AG04450 (cell line): ENCODE results near the gene ENTPD1. TPM values are rescaled to one million over a fixed set of nuclear protein-coding genes. Genes with fewer than 3 reads are reported as not detected.
"Not testable (repeated sequence)": the region's sequence is repeated elsewhere in the genome, so short reads cannot be mapped to it uniquely, and the experiment has no call there.

Experiments
- CTCF ChIA-PET: fragments of 300-600, 350-600 bp; formaldehyde crosslinking; extraction: SDS; loops from one replicate; lab custom pipeline; 2022; ENCODE audit warnings: antibody characterized with exemption, inconsistent platforms; lab: Charles Lee
- POLR2A ChIA-PET: fragments of 350-600 bp; formaldehyde crosslinking; extraction: SDS; loops from one replicate; lab custom pipeline; 2021; ENCODE audit warnings: antibody characterized with exemption, inconsistent platforms; lab: Yijun Ruan, JAX
- DNase-seq: peaks from one replicate; pipeline ENCODE4 v3.0.0-alpha.2; 2011; ENCODE audit warnings: low read depth, low spot score
- H3K27ac ChIP-seq: one replicate; pipeline ENCODE4 v1.5.1; 2012; ENCODE audit warnings: low read depth, low read length, control low read depth
- H3K27me3 ChIP-seq: one replicate; pipeline ENCODE4 v1.6.0; 2012; ENCODE audit warnings: low read length; ENCODE audit not compliant: control insufficient read depth, insufficient read depth
- H3K4me3 ChIP-seq: 2 replicates; pipeline ENCODE4 v1.5.1; 2011; ENCODE audit warnings: mild to moderate bottlenecking, low read depth, low read length, control low read depth
- H3K9me3 ChIP-seq: 2 replicates; pipeline ENCODE4 v1.5.1; 2012; ENCODE audit warnings: low read length; ENCODE audit not compliant: control insufficient read depth, insufficient read depth
- polyA plus RNA-seq: library from polyadenylated mRNA; depleted of rRNA; stranded (reverse); fragments of >200 nt; gene quantifications from 2 replicates; pipeline ENCODE4 v1.2.3, GENCODE V29; 2011
- TF ChIP-seq, protein P1 (sequence below): IDR thresholded peaks from 2 replicates; pipeline ENCODE4 v1.5.1; 2011; ENCODE audit warnings: low read depth, low read length, control low read depth, inconsistent platforms

Gene ENTPD1
- polyA plus RNA-seq, 1 experiment = 0.07 TPM

DNA sequence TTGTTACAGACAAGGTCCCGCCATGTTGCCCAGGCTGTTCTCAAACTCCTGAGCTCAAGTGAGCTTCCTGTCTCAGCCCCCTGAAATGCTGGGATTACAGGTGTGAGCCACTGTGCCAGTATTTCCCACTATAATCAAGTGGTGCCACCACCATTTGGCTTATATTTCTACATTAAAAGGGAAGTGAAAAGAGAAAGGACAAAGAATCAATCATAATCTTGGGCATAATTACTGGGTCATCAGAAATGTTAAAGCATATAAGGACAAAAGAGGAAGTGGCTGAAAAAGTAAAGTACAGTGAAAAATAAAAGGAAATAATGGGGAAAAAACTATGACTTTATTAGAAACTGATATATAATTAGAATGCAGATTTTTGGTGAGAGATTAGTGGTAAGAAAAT, 25.7 kb upstream of the ENTPD1 start:
- H3K27me3 ChIP-seq = no peaks in the 10 kb centered on the region
- DNase-seq = no peak
- no peak overlapping the region for H3K4me3 ChIP-seq
- TF ChIP-seq, protein P1, sequence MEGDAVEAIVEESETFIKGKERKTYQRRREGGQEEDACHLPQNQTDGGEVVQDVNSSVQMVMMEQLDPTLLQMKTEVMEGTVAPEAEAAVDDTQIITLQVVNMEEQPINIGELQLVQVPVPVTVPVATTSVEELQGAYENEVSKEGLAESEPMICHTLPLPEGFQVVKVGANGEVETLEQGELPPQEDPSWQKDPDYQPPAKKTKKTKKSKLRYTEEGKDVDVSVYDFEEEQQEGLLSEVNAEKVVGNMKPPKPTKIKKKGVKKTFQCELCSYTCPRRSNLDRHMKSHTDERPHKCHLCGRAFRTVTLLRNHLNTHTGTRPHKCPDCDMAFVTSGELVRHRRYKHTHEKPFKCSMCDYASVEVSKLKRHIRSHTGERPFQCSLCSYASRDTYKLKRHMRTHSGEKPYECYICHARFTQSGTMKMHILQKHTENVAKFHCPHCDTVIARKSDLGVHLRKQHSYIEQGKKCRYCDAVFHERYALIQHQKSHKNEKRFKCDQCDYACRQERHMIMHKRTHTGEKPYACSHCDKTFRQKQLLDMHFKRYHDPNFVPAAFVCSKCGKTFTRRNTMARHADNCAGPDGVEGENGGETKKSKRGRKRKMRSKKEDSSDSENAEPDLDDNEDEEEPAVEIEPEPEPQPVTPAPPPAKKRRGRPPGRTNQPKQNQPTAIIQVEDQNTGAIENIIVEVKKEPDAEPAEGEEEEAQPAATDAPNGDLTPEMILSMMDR = no peak
- no peak overlapping the region for H3K27ac ChIP-seq
- ChIA-PET CTCF (interaction anchor here (1.3 to 3.1 kb wide), 2 partner anchors 37 to 112 kb away, joined by 3 to 10 read pairs; partner anchors contain the start of gene TCTN3), POLR2A (no interaction called here)
- H3K9me3 ChIP-seq = no peaks in the 10 kb centered on the region

DNA sequence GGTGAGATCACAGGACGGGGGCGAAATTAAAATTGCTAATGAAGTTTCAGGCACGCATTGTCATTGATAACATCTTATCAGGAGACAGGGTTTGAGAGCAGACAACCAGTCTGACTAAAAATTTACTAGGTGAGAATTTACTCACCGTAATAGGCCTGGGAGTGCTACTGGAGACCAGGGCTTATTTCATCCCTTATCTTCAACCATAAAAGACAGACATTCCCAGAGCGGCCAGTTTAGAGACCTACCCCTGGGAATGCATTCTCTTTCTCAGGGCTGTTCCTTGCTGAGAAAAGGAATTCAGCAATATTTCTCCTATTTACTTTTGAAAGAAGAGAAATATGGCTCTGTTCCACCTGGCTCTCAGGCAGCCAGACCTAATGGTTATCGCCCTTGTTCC, 23.1 kb upstream of the ENTPD1 start:
- POLR2A ChIA-PET, H3K27ac ChIP-seq, H3K4me3 ChIP-seq, H3K27me3 ChIP-seq, H3K9me3 ChIP-seq, DNase-seq: not testable (repeated sequence)
- CTCF ChIA-PET = interaction anchor here (3.1 kb wide), 1 partner anchor 39 kb away, joined by 10 read pairs; the partner anchor contains the start of gene TCTN3

DNA sequence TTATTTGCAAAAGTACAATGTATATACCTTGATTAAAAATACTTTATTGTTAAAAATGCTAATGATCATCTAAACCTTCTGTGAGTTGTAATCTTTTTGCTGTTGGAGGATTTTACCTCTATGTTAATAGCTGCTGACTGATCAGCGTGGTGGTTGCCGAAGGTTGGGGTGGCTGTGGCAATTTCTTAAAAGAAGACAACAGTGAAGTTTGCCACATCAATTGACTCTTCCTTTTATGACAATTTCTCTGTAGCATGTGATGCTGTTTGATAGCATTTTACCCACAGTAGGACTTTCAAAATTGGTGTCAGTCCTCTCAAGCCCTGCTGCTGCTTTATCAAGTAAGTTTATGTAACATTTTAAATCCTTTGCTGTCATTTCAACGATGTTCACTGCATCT, 16.9 kb upstream of the ENTPD1 start:
- ChIA-PET CTCF (interaction anchor here (1.2 kb wide), 2 partner anchors 44 to 102 kb away, joined by 3 read pairs; no protein-coding TSS in a partner anchor), POLR2A (no interaction called here)
- Histone ChIP-seq H3K27me3 (no peaks in the 10 kb centered on the region), H3K4me3 (no peak overlapping the region), H3K9me3 (no peaks in the 10 kb centered on the region), H3K27ac (no peak overlapping the region)
- DNase-seq = no peak
- TF ChIP-seq, protein P1 = no peak

DNA sequence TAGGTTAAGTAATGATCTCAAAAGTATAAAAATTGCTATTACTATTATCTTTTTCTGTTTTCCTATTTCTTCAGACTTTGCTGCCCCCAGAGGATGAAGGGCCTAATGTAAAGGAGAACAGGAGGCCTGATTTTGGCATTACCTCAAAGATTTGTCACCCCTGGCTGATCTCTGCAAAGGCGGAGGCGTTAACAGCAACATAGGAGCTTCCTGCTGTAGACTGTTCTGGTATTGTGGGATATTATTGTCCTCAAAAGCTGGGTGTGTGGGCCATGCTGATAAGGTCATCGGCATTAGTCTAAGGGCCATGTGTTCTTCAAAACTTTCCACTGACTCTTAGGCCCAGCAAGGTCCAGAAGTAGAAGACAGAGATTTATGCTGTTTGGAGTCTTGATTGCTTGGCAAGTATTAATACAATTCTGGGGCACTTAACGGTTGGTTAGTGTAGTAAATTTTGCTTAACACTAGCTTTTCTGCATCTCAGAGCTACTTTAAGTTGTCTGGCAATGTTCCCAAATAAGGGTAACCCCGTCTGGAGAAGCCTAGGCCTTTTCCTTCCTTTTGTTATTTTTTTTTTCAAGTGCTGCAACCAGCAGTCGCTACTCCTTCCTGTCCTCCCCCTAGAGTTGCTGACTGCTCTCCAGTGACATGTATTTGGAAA, 14.0 kb upstream of the ENTPD1 start:
- DNase-seq = no peak
- Histone ChIP-seq H3K27me3 (no peaks in the 10 kb centered on the region), H3K9me3 (no peaks in the 10 kb centered on the region), H3K27ac (no peak overlapping the region), H3K4me3 (no peak overlapping the region)
- TF ChIP-seq, protein P1 = no peak
- ChIA-PET POLR2A (no interaction called here), CTCF (interaction anchor here (0.6 to 5.3 kb wide), 4 partner anchors 14 to 100 kb away, joined by 3 to 29 read pairs (median 5); partner anchors contain the start of genes ENTPD1 and TCTN3)

DNA sequence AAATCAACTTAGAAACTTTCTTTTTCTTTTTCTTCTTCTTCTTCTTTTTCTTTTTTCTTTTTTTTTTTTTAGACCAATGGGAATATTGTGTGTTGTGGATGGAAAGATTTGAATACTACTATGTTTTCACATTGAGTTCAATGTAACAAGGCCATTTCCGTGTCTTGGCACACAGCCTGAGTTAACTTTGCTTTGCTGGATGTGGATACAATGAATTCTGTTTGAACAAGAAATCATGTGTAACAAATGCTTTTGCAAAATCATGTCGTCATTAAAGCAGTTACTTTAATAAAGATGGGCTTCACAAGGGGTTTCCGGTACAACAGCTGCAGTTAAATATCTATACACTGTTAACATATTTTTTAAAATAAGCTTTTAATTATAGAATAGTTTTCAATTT, 13.5 kb upstream of the ENTPD1 start:
- Histone ChIP-seq H3K9me3 (no peaks in the 10 kb centered on the region), H3K27ac (no peak overlapping the region), H3K27me3 (no peaks in the 10 kb centered on the region), H3K4me3 (no peak overlapping the region)
- CTCF ChIA-PET = interaction anchor here (1.4 to 5.3 kb wide), 3 partner anchors 14 to 99 kb away, joined by 3 to 29 read pairs (median 7); partner anchors contain the start of genes ENTPD1 and TCTN3
- POLR2A ChIA-PET = no interaction called here
- no peak for DNase-seq
- TF ChIP-seq, protein P1 = no peak
